SU-DHL-6 (cell line): ENCODE measurements around the gene GLUD1.

Experiments used
- H2AFZ ChIP-seq: fragments of 200-600 bp; sonication (generic); 2 replicates; pipeline ENCODE4 v1.6.1; 2014; ENCODE audit warnings: low read depth, mild to moderate bottlenecking, moderate library complexity, mixed read lengths, antibody characterized with exemption, low read length; ENCODE audit not compliant: severe bottlenecking
- H3F3A ChIP-seq: fragments of 200-600 bp; shearing (Covaris generic); 2 replicates; pipeline ENCODE4 v1.6.0; 2016; ENCODE audit warnings: antibody characterized with exemption, mild to moderate bottlenecking; ENCODE audit not compliant: insufficient read depth
- H3K27ac ChIP-seq: fragments of 200-600 bp; sonication (generic); 2 replicates; pipeline ENCODE4 v1.5.1; 2016; ENCODE audit warnings: low read depth, mild to moderate bottlenecking, low read length, moderate library complexity, mixed read lengths
- H3K27me3 ChIP-seq: fragments of 200-600 bp; sonication (generic), shearing (Covaris generic); 2 replicates; pipeline ENCODE4 v1.6.0; 2014; ENCODE audit warnings: mild to moderate bottlenecking, low read length
- H3K36me3 ChIP-seq: fragments of 200-600 bp; sonication (generic); 2 replicates; pipeline ENCODE4 v1.6.1; 2014; ENCODE audit warnings: mild to moderate bottlenecking, low read length, mixed read lengths
- H3K4me2 ChIP-seq: fragments of 300-600, 200-600 bp; shearing (Covaris generic), sonication (generic); 2 replicates; pipeline ENCODE4 v1.6.0; 2014; ENCODE audit warnings: low read length, low read depth, mild to moderate bottlenecking; ENCODE audit not compliant: poor library complexity, severe bottlenecking
- H3K4me3 ChIP-seq: fragments of 200-600 bp; sonication (generic); 2 replicates; pipeline ENCODE4 v1.5.1; 2014; ENCODE audit warnings: antibody characterized with exemption, low read length, mild to moderate bottlenecking, mixed read lengths; ENCODE audit not compliant: insufficient read depth, poor library complexity, severe bottlenecking
- H3K79me2 ChIP-seq: fragments of 200-600 bp; sonication (generic); 2 replicates; pipeline ENCODE4 v1.6.1; 2014; ENCODE audit warnings: mild to moderate bottlenecking, low read length, moderate library complexity; ENCODE audit not compliant: insufficient read depth
- H3K9ac ChIP-seq: fragments of 200-600 bp; sonication (generic); 2 replicates; pipeline ENCODE4 v1.7.0; 2014; ENCODE audit warnings: mild to moderate bottlenecking, low read length
- H3K9me2 ChIP-seq: fragments of 200-600 bp; sonication (generic); replicated peaks from 2 replicates; pipeline ENCODE4 v1.6.1; 2014; ENCODE audit warnings: low read length; ENCODE audit not compliant: insufficient read depth
- H3K9me3 ChIP-seq: fragments of 200-600 bp; sonication (generic); 2 replicates; pipeline ENCODE4 v1.6.1; 2014; ENCODE audit warnings: low read length, mixed read lengths; ENCODE audit not compliant: insufficient read depth
- H4K20me1 ChIP-seq: fragments of 200-600 bp; sonication (generic); 2 replicates; pipeline ENCODE4 v1.6.1; 2014; ENCODE audit warnings: low read depth, mild to moderate bottlenecking, antibody characterized with exemption, low read length, moderate library complexity, mixed read lengths
- CTCF ChIP-seq: fragments of 200-600 bp; sonication (generic); IDR thresholded peaks from one replicate; pipeline ENCODE4 v1.5.1; 2017; ENCODE audit warnings: antibody characterized with exemption, mild to moderate bottlenecking, low read length, moderate library complexity; ENCODE audit not compliant: insufficient read depth, poor library complexity, severe bottlenecking
- EZH2phosphoT487 ChIP-seq: fragments of 200-600 bp; sonication (generic), shearing (Covaris generic); conservative IDR thresholded peaks from 2 replicates; pipeline ENCODE4 v1.6.1; 2018; ENCODE audit warnings: mild to moderate bottlenecking, antibody characterized with exemption, low read length, moderate library complexity, mixed read lengths

Gene GLUD1

GRCh38 chr10:87058171-87058570 lies 36.5 kb downstream of the GLUD1 start:
- Histone ChIP-seq H3K4me2 (no peak overlapping the region), H3K27me3 (no peaks in the 10 kb centered on the region), H3K4me3 (no peak overlapping the region), H3K9me3 (no peaks in the 10 kb centered on the region), H3K9me2 (no peaks in the 10 kb centered on the region), H2AFZ (no peak overlapping the region), H3K36me3 (peaks cover 32% of the 10 kb centered on the region), H3K27ac (no peak overlapping the region), H4K20me1 (no peaks in the 10 kb centered on the region), H3K9ac (no peak overlapping the region), H3K79me2 (no peaks in the 10 kb centered on the region), H3F3A (no peaks in the 10 kb centered on the region)
- TF ChIP-seq CTCF, result no peak

DNA sequence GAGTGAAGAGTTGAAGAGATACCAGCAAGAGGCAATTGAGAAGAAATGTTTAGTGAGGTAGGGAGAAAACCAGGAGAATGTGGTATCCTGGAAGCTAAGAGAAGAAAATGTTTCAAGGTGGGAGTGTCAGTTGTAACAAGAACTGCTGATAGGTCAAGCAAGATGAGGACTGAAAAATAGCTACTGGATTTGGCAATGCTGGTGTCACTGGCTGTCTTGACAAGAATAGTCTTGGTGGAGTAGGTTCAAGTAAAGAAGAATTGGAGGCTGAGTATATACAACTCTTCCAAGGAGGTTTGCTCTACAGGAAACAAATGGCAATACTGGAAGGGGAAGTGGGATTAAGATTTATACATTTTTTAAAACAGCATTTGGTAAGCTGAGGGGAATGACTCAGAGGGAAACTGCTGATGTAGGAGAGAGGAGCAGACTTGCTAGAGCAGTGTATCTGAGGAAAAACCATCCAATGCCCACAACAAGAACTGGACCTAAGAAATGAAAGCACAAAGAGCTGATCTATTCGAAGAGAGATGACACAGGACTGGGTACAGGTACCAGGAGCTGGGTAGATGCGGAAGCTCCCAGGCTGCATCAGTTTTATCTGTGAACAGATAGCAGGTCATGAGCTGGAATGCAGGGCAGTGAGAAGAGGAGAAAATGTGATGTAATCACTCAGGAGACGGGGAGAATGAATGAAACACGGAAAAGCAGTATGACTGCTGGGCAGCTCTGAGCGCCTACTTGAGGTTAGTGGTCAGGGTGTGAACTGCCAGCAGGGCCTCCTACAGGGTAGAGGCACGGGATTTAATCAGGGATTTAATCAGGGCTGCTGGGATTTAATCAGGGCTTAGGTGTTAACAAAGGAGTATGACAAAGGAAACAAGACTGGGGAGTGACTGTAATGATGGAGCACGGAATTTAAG lies 40.0 kb downstream of the GLUD1 start:
- Histone ChIP-seq H3K9ac (no peak overlapping the region), H2AFZ (no peak overlapping the region), H3K9me3 (no peaks in the 10 kb centered on the region), H3K4me2 (no peak overlapping the region), H3K4me3 (no peak overlapping the region), H3K27me3 (no peaks in the 10 kb centered on the region), H3K27ac (no peak overlapping the region), H3F3A (no peaks in the 10 kb centered on the region), H3K9me2 (no peaks in the 10 kb centered on the region), H3K79me2 (no peaks in the 10 kb centered on the region), H4K20me1 (no peaks in the 10 kb centered on the region), H3K36me3 (peaks cover 25% of the 10 kb centered on the region)
- TF ChIP-seq EZH2phosphoT487 (no peak), CTCF (no peak)

GRCh38 chr10:87053577-87054181 lies 41.0 kb downstream of the GLUD1 start:
- Histone ChIP-seq H3K4me2 (no peak overlapping the region), H3K9ac (no peak overlapping the region), H3K4me3 (no peak overlapping the region), H3K9me2 (no peaks in the 10 kb centered on the region), H3K36me3 (peaks cover 16% of the 10 kb centered on the region; the same call in 1 of the 2 replicates), H3K27ac (no peak overlapping the region), H3K27me3 (no peaks in the 10 kb centered on the region), H3K9me3 (no peaks in the 10 kb centered on the region), H2AFZ (no peak overlapping the region), H3F3A (no peaks in the 10 kb centered on the region), H3K79me2 (no peaks in the 10 kb centered on the region), H4K20me1 (no peaks in the 10 kb centered on the region)
- TF ChIP-seq EZH2phosphoT487 (no peak), CTCF (no peak)
